ENCODE data around the gene CALML5.

- TF ChIP-seq, protein P1, sequence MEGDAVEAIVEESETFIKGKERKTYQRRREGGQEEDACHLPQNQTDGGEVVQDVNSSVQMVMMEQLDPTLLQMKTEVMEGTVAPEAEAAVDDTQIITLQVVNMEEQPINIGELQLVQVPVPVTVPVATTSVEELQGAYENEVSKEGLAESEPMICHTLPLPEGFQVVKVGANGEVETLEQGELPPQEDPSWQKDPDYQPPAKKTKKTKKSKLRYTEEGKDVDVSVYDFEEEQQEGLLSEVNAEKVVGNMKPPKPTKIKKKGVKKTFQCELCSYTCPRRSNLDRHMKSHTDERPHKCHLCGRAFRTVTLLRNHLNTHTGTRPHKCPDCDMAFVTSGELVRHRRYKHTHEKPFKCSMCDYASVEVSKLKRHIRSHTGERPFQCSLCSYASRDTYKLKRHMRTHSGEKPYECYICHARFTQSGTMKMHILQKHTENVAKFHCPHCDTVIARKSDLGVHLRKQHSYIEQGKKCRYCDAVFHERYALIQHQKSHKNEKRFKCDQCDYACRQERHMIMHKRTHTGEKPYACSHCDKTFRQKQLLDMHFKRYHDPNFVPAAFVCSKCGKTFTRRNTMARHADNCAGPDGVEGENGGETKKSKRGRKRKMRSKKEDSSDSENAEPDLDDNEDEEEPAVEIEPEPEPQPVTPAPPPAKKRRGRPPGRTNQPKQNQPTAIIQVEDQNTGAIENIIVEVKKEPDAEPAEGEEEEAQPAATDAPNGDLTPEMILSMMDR (IDR thresholded peaks at IDR 0.05): no peak
- TF ChIP-seq POLR2AphosphoS5 (IDR thresholded peaks at IDR 0.05): no peak
- no peak for TF ChIP-seq EP300 (IDR thresholded peaks at IDR 0.05)
Measured at GRCh38 chr10:5534051-5534821, 34.9 kb upstream of the CALML5 start.

Measured in stomach (tissue), 4 donors.